NCI-H2196 treated with DMSO at 0.1 percent for 48 hours (cell line): Measurements from ENCODE around the gene ASCC2.
A peak's percentile ranks its signal among the peaks of the same experiment; 100 is the strongest.
"Not testable (repeated sequence)": the region's sequence is repeated elsewhere in the genome, so short reads cannot be mapped to it uniquely, and the experiment has no call there.

Experiments used
- DNase-seq: peaks from one replicate; lab custom pipeline; 2025; ENCODE audit not compliant: unreplicated experiment; lab: John Stamatoyannopoulos, UW

ASCC2 gene

GRCh38 chr22:29758068-29758622, 79.9 kb downstream of the ASCC2 start:
- DNase-seq = no peak

- DNase-seq = no peak
These were observed 81.0 kb downstream of the ASCC2 start for GRCh38 chr22:29757096-29757495.

GRCh38 chr22:29756341-29756740, 81.7 kb downstream of the ASCC2 start:
- DNase-seq = no peak

- DNase-seq = no peak
These were observed 82.2 kb downstream of the ASCC2 start for GRCh38 chr22:29755889-29756288.

- not testable (repeated sequence) for DNase-seq
These were observed 83.2 kb downstream of the ASCC2 start for GRCh38 chr22:29754658-29755395.

- DNase-seq = no peak
These were observed 84.0 kb downstream of the ASCC2 start for GRCh38 chr22:29753808-29754657.

- no peak for DNase-seq
These were observed 86.4 kb downstream of the ASCC2 start for GRCh38 chr22:29751669-29752068.

GRCh38 chr22:29750559-29751538, 87.2 kb downstream of the ASCC2 start:
- DNase-seq = peak; percentile 8

GRCh38 chr22:29750029-29750428, 88.0 kb downstream of the ASCC2 start:
- DNase-seq = no peak

- no peak for DNase-seq
These were observed 89.7 kb downstream of the ASCC2 start for GRCh38 chr22:29748248-29748893.

- no peak for DNase-seq
These were observed 90.2 kb downstream of the ASCC2 start for GRCh38 chr22:29747832-29748231.

GRCh38 chr22:29744902-29745301, 93.2 kb downstream of the ASCC2 start:
- DNase-seq = peak; percentile 15

- DNase-seq = no peak
These were observed 95.7 kb downstream of the ASCC2 start for GRCh38 chr22:29742326-29742725.

GRCh38 chr22:29741926-29742325, 96.1 kb downstream of the ASCC2 start:
- DNase-seq = no peak

GRCh38 chr22:29740216-29740615, 97.9 kb downstream of the ASCC2 start:
- DNase-seq = no peak

- DNase-seq = no peak
These were observed 98.7 kb downstream of the ASCC2 start for GRCh38 chr22:29739346-29739875.
